NCI-H146 (cell line): ENCODE measurements around the gene MYL5.
A peak's percentile ranks its signal among the peaks of the same experiment; 100 is the strongest.
"Not testable (repeated sequence)": the region's sequence is repeated elsewhere in the genome, so short reads cannot be mapped to it uniquely, and the experiment has no call there.

Source experiments
- DNase-seq: peaks from one replicate; lab custom pipeline; 2025; lab: John Stamatoyannopoulos, UW

Gene MYL5

GRCh38 chr4:636628-637159 lies 37.6 kb upstream of the MYL5 start:
- DNase-seq = peak; percentile 16

- no peak for DNase-seq
These were observed 36.6 kb upstream of the MYL5 start for GRCh38 chr4:637536-638280.

DNA sequence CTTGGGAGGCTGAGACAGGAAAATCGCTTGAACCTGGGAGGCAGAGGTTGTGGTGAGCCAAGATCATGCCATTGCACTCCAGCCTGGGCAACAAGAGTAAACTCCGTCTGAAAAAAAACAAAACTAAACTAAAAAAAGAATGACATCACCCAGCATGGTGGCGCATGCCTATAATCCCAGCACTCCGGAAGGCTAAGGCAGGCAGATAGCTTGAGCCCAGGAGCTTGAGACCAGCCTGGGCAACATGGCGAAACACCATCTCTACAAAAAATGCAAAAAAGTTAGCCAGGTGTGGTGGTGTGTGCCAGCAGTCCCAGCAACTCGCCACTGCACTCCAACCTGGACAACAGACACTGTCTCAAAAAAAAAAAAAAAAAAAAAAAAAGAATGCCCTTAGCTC lies 32.0 kb upstream of the MYL5 start:
- DNase-seq = not testable (repeated sequence)

DNA sequence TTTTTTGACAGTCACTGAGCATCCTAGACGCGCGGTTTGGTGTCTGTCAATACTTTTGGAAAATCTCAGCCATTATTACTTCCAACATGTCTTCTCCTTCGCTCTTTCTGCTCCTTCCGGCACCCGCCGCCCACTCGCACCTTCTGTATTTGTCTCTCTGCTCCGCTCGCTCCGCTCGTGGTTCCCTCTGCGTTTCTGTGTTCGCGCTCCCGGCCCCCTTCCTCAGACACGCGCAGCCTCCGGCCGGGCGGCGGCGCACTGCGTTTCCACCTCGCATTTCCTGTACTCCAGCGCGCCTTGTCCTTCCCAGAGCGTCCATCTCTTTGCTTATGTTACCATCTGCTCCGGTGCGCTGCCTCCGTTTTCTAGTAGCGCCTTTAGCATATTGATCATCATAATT lies 27.9 kb upstream of the MYL5 start:
- no peak for DNase-seq

GRCh38 chr4:647481-647880 lies 26.9 kb upstream of the MYL5 start:
- no peak for DNase-seq

- no peak for DNase-seq
These were observed 25.6 kb upstream of the MYL5 start for GRCh38 chr4:648579-649292.

- no peak for DNase-seq
These were observed 25.1 kb upstream of the MYL5 start for GRCh38 chr4:649293-649625.

GRCh38 chr4:649751-650310 lies 24.5 kb upstream of the MYL5 start:
- DNase-seq = no peak

- no peak for DNase-seq
These were observed 23.9 kb upstream of the MYL5 start for GRCh38 chr4:650461-650860.

DNA sequence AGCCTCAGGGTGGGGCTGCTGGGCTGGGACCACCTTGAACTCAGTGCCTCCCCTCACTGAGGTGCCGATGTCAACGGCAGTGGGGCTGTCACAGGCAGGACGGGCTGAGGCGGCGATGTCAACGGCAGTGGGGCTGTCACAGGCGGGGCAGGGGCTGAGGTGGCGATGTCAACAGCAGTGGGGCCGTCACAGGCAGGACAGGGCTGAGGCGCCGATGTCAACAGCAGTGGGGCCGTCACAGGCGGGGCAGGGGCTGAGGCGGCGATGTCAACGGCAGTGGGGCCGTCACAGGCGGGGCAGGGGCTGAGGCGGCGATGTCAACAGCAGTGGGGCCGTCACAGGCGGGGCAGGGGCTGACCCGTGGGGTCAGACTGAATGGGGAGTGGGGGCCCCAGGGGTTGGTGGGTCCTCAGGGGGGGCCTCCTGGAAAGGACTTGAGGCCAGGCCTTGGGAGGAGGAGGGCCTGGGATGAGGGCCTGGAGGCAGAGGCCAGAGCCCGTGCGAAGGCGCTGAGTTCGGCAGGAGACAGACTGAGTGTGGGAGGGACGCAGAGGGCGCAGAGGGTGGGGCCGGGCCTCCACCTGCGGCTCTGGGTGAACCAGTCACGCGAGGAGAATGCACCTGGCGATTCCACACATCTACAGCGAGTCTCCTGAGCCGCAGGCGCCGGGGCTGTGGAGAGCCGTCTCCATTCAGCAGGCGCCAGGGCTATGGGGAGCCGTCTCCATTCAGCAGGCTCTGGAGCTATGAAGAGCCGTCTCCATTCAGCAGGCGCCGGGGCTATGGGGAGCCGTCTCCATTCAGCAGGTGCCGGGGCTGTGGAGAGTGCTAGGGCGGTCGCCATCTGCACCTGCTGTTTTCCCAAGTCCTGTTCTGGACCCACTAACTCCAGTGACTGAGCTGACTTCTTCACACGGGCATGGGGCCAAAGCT lies 23.1 kb upstream of the MYL5 start:
- peak; percentile 73 for DNase-seq

GRCh38 chr4:651884-652642 lies 22.3 kb upstream of the MYL5 start:
- no peak for DNase-seq

- DNase-seq = no peak
These were observed 21.1 kb upstream of the MYL5 start for GRCh38 chr4:653080-653821.

- no peak for DNase-seq
These were observed 20.4 kb upstream of the MYL5 start for GRCh38 chr4:653831-654502.

GRCh38 chr4:654503-654845 lies 19.9 kb upstream of the MYL5 start:
- no peak for DNase-seq

GRCh38 chr4:654871-655463 lies 19.4 kb upstream of the MYL5 start:
- no peak for DNase-seq

- no peak for DNase-seq
These were observed 18.7 kb upstream of the MYL5 start for GRCh38 chr4:655464-656151.

GRCh38 chr4:656436-657337 lies 17.7 kb upstream of the MYL5 start:
- DNase-seq = no peak

DNA sequence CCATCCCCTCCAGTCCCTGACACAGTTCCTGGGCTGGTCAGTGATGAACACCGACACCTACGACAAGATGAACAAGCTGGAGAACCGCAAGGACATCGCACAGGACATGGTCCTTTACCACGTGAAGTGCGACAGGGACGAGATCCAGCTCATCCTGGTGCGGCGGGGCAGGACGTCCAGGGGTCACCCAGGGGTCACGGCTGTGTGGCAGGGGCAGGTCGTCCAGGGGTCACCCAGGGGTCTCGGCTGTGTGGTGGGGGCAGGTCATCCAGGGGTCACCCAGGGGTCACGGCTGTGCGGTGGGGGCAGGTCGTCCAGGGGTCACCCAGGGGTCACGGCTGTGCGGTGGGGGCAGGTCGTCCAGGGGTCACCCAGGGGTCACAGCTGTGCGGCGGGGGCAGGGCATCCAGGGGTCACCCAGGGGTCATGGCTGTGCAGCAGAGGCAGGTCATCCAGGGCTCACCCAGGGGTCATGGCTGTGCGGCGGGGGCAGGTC lies 17.0 kb upstream of the MYL5 start:
- no peak for DNase-seq
